Measurements from ENCODE around the gene CLDN14.
A peak's percentile ranks its signal among the peaks of the same experiment; 100 is the strongest.

The CLDN14 gene

GRCh38 chr21:36489103-36489775 lies 9.3 kb upstream of the CLDN14 start:
- H2BK5ac ChIP-seq (ENCODE audit: low read depth, low read length, poor library complexity): no peak overlapping the region
- H2BK120ac ChIP-seq (ENCODE audit: insufficient read depth, low read length, poor library complexity): no peak overlapping the region
- no CpG with 5 or more reads among the region's 10 CpGs for WGBS (ENCODE audit: extremely low coverage, insufficient coverage, insufficient read length)
- H2BK12ac ChIP-seq (ENCODE audit: low read length): no peak overlapping the region
- no peak overlapping the region for H3K9ac ChIP-seq (ENCODE audit: low read length)
- no peak overlapping the region for H3K23ac ChIP-seq (ENCODE audit: low read length)
- H3K4me2 ChIP-seq (ENCODE audit: low read length): no peak overlapping the region
- no peaks in the 10 kb centered on the region for H3K36me3 ChIP-seq (ENCODE audit: control insufficient read depth in 1 of 2, insufficient read depth in 2 of 2, low read length in 2 of 2)
- no peaks in the 10 kb centered on the region for H3K27me3 ChIP-seq (ENCODE audit: insufficient read depth, low read length)
- no peak for DNase-seq
- no peak overlapping the region for H3K4me3 ChIP-seq (ENCODE audit: low read depth, low read length)
- H2AK5ac ChIP-seq (ENCODE audit: low read length): no peak overlapping the region
- peaks cover 3% of the 10 kb centered on the region for H3K9me3 ChIP-seq (ENCODE audit: insufficient read depth, low read depth, low read length)
- H4K8ac ChIP-seq (ENCODE audit: low read depth, low read length): no peak overlapping the region
- no peak overlapping the region for H3K14ac ChIP-seq (ENCODE audit: low read length)
- H3K4ac ChIP-seq (ENCODE audit: low read depth, low read length): no peak overlapping the region
- H3K18ac ChIP-seq (ENCODE audit: low read length): no peak overlapping the region
- no peak overlapping the region for H2AFZ ChIP-seq (ENCODE audit: insufficient read depth, low read length, poor library complexity)
- no peak overlapping the region for H3K27ac ChIP-seq (ENCODE audit: low read depth, low read length)
- no peaks in the 10 kb centered on the region for H3K79me1 ChIP-seq (ENCODE audit: low read length)
- H3K79me2 ChIP-seq (ENCODE audit: control insufficient read depth, insufficient read depth, low read length, poor library complexity): no peaks in the 10 kb centered on the region
- H4K91ac ChIP-seq (ENCODE audit: low read depth, low read length): no peak overlapping the region
- H3K4me1 ChIP-seq (ENCODE audit: control insufficient read depth in 1 of 2, insufficient read depth in 2 of 2, low read length in 2 of 2): no peaks in the 10 kb centered on the region
- H4K12ac ChIP-seq (ENCODE audit: low read depth, low read length): no peak overlapping the region

GRCh38 chr21:36487641-36488307 lies 7.9 kb upstream of the CLDN14 start:
- Histone ChIP-seq H3K36me3 (ENCODE audit: control insufficient read depth in 1 of 2, insufficient read depth in 2 of 2, low read length in 2 of 2) (no peaks in the 10 kb centered on the region), H3K9ac (ENCODE audit: low read length) (no peak overlapping the region), H4K91ac (ENCODE audit: low read depth, low read length) (no peak overlapping the region), H3K79me2 (ENCODE audit: control insufficient read depth, insufficient read depth, low read length, poor library complexity) (no peaks in the 10 kb centered on the region), H3K4me3 (ENCODE audit: low read depth, low read length) (no peak overlapping the region), H3K14ac (ENCODE audit: low read length) (no peak overlapping the region), H3K4ac (ENCODE audit: low read depth, low read length) (no peak overlapping the region), H2BK5ac (ENCODE audit: low read depth, low read length, poor library complexity) (no peak overlapping the region), H2BK120ac (ENCODE audit: insufficient read depth, low read length, poor library complexity) (no peak overlapping the region), H2AK5ac (ENCODE audit: low read length) (no peak overlapping the region), H4K8ac (ENCODE audit: low read depth, low read length) (no peak overlapping the region), H3K4me1 (ENCODE audit: control insufficient read depth in 1 of 2, insufficient read depth in 2 of 2, low read length in 2 of 2) (no peaks in the 10 kb centered on the region), H4K12ac (ENCODE audit: low read depth, low read length) (no peak overlapping the region), H3K27me3 (ENCODE audit: insufficient read depth, low read length) (no peaks in the 10 kb centered on the region), H3K79me1 (ENCODE audit: low read length) (no peaks in the 10 kb centered on the region), H3K9me3 (ENCODE audit: insufficient read depth, low read depth, low read length) (no peaks in the 10 kb centered on the region), H3K4me2 (ENCODE audit: low read length) (no peak overlapping the region), H2AFZ (ENCODE audit: insufficient read depth, low read length, poor library complexity) (no peak overlapping the region), H3K18ac (ENCODE audit: low read length) (no peak overlapping the region), H3K27ac (ENCODE audit: low read depth, low read length) (no peak overlapping the region), H3K23ac (ENCODE audit: low read length) (no peak overlapping the region), H2BK12ac (ENCODE audit: low read length) (no peak overlapping the region)
- peak; percentile 75 to 85 for DNase-seq
- WGBS (ENCODE audit: extremely low coverage, insufficient coverage, insufficient read length): no CpG with 5 or more reads among the region's 6 CpGs

GRCh38 chr21:36486246-36486645 lies 6.3 kb upstream of the CLDN14 start:
- H3K4me3 ChIP-seq (ENCODE audit: low read depth, low read length): no peak overlapping the region
- H2BK12ac ChIP-seq (ENCODE audit: low read length): no peak overlapping the region
- H3K14ac ChIP-seq (ENCODE audit: low read length): no peak overlapping the region
- H4K8ac ChIP-seq (ENCODE audit: low read depth, low read length): no peak overlapping the region
- no peaks in the 10 kb centered on the region for H3K9me3 ChIP-seq (ENCODE audit: insufficient read depth, low read depth, low read length)
- no peak overlapping the region for H2BK120ac ChIP-seq (ENCODE audit: insufficient read depth, low read length, poor library complexity)
- H3K27ac ChIP-seq (ENCODE audit: low read depth, low read length): no peak overlapping the region
- H2BK5ac ChIP-seq (ENCODE audit: low read depth, low read length, poor library complexity): no peak overlapping the region
- peaks cover 3 to 4% of the 10 kb centered on the region in 2 experiments for H3K4me1 ChIP-seq (ENCODE audit: control insufficient read depth in 1 of 2, insufficient read depth in 2 of 2, low read length in 2 of 2)
- H3K79me1 ChIP-seq (ENCODE audit: low read length): peaks cover 2% of the 10 kb centered on the region
- DNase-seq: no peak
- WGBS (ENCODE audit: extremely low coverage, insufficient coverage, insufficient read length): no CpG with 5 or more reads among the region's 9 CpGs
- no peak overlapping the region for H3K18ac ChIP-seq (ENCODE audit: low read length)
- no peak overlapping the region for H2AK5ac ChIP-seq (ENCODE audit: low read length)
- H4K12ac ChIP-seq (ENCODE audit: low read depth, low read length): no peak overlapping the region
- no peaks in the 10 kb centered on the region for H3K27me3 ChIP-seq (ENCODE audit: insufficient read depth, low read length)
- H3K23ac ChIP-seq (ENCODE audit: low read length): no peak overlapping the region
- no peak overlapping the region for H3K9ac ChIP-seq (ENCODE audit: low read length)
- H3K4me2 ChIP-seq (ENCODE audit: low read length): no peak overlapping the region
- H4K91ac ChIP-seq (ENCODE audit: low read depth, low read length): no peak overlapping the region
- no peaks in the 10 kb centered on the region for H3K79me2 ChIP-seq (ENCODE audit: control insufficient read depth, insufficient read depth, low read length, poor library complexity)
- no peak overlapping the region for H2AFZ ChIP-seq (ENCODE audit: insufficient read depth, low read length, poor library complexity)
- H3K4ac ChIP-seq (ENCODE audit: low read depth, low read length): no peak overlapping the region
- no peaks in the 10 kb centered on the region for H3K36me3 ChIP-seq (ENCODE audit: control insufficient read depth in 1 of 2, insufficient read depth in 2 of 2, low read length in 2 of 2)

- H2AK5ac ChIP-seq (ENCODE audit: low read length): no peak overlapping the region
- H3K4me1 ChIP-seq (ENCODE audit: control insufficient read depth in 1 of 2, insufficient read depth in 2 of 2, low read length in 2 of 2): peaks cover 3 to 4% of the 10 kb centered on the region in 2 experiments
- no peak overlapping the region for H4K91ac ChIP-seq (ENCODE audit: low read depth, low read length)
- H3K14ac ChIP-seq (ENCODE audit: low read length): no peak overlapping the region
- H3K18ac ChIP-seq (ENCODE audit: low read length): no peak overlapping the region
- H3K79me2 ChIP-seq (ENCODE audit: control insufficient read depth, insufficient read depth, low read length, poor library complexity): no peaks in the 10 kb centered on the region
- H2BK120ac ChIP-seq (ENCODE audit: insufficient read depth, low read length, poor library complexity): no peak overlapping the region
- H2BK12ac ChIP-seq (ENCODE audit: low read length): no peak overlapping the region
- no peak overlapping the region for H3K9ac ChIP-seq (ENCODE audit: low read length)
- H4K8ac ChIP-seq (ENCODE audit: low read depth, low read length): no peak overlapping the region
- H2AFZ ChIP-seq (ENCODE audit: insufficient read depth, low read length, poor library complexity): no peak overlapping the region
- no peak overlapping the region for H3K4ac ChIP-seq (ENCODE audit: low read depth, low read length)
- H3K27me3 ChIP-seq (ENCODE audit: insufficient read depth, low read length): no peaks in the 10 kb centered on the region
- no peaks in the 10 kb centered on the region for H3K36me3 ChIP-seq (ENCODE audit: control insufficient read depth in 1 of 2, insufficient read depth in 2 of 2, low read length in 2 of 2)
- H3K79me1 ChIP-seq (ENCODE audit: low read length): peaks cover 2% of the 10 kb centered on the region
- WGBS (ENCODE audit: extremely low coverage, insufficient coverage, insufficient read length): no CpG with 5 or more reads among the region's 7 CpGs
- H3K9me3 ChIP-seq (ENCODE audit: insufficient read depth, low read depth, low read length): no peaks in the 10 kb centered on the region
- H4K12ac ChIP-seq (ENCODE audit: low read depth, low read length): no peak overlapping the region
- H3K4me2 ChIP-seq (ENCODE audit: low read length): no peak overlapping the region
- no peak for DNase-seq
- no peak overlapping the region for H3K27ac ChIP-seq (ENCODE audit: low read depth, low read length)
- H3K4me3 ChIP-seq (ENCODE audit: low read depth, low read length): no peak overlapping the region
- H2BK5ac ChIP-seq (ENCODE audit: low read depth, low read length, poor library complexity): no peak overlapping the region
- H3K23ac ChIP-seq (ENCODE audit: low read length): no peak overlapping the region
These were observed 5.6 kb upstream of the CLDN14 start for GRCh38 chr21:36485476-36485875.
